ENCODE measurements around the gene TREM1.

Gene TREM1

GRCh38 chr6:41318654-41319565 is 32.4 kb upstream of the TREM1 start:
- Mint-ChIP-seq H3K4me3 (peak overlapping the region; percentile 68 to 77 (median 71)), H3K36me3 (ENCODE audit: low read depth) (no peaks in the 10 kb centered on the region), H3K27ac (no peak overlapping the region), H3K27me3 (ENCODE audit: low read depth) (peaks cover 30% of the 10 kb centered on the region), H3K9me3 (no peaks in the 10 kb centered on the region), H3K4me1 (peaks cover 6% of the 10 kb centered on the region)
- peak; percentile 99 to 100 (median 99) for TF ChIP-seq CTCF (IDR thresholded peaks at IDR 0.05; ENCODE audit: unreplicated experiment in 3 of 3)

- no peak overlapping the region for H3K27ac Mint-ChIP-seq
- H3K36me3 Mint-ChIP-seq (ENCODE audit: low read depth): no peaks in the 10 kb centered on the region
- peak overlapping the region; percentile 38 to 77 (median 71) for H3K4me3 Mint-ChIP-seq
- H3K4me1 Mint-ChIP-seq: peaks cover 6% of the 10 kb centered on the region
- no peaks in the 10 kb centered on the region for H3K9me3 Mint-ChIP-seq
- peaks cover 35% of the 10 kb centered on the region for H3K27me3 Mint-ChIP-seq (ENCODE audit: low read depth)
- TF ChIP-seq CTCF (IDR thresholded peaks at IDR 0.05; ENCODE audit: unreplicated experiment in 3 of 3): no peak
Measured at GRCh38 chr6:41318261-41318653, 31.8 kb upstream of the TREM1 start.

- peaks cover 37% of the 10 kb centered on the region for H3K27me3 Mint-ChIP-seq (ENCODE audit: low read depth)
- no peak for TF ChIP-seq CTCF (IDR thresholded peaks at IDR 0.05; ENCODE audit: unreplicated experiment in 3 of 3)
- no peaks in the 10 kb centered on the region for H3K36me3 Mint-ChIP-seq (ENCODE audit: low read depth)
- no peaks in the 10 kb centered on the region for H3K9me3 Mint-ChIP-seq
- H3K27ac Mint-ChIP-seq: no peak overlapping the region
- peaks cover 6% of the 10 kb centered on the region for H3K4me1 Mint-ChIP-seq
- no peak overlapping the region for H3K4me3 Mint-ChIP-seq
Measured at GRCh38 chr6:41315943-41316620, 29.6 kb upstream of the TREM1 start.

GRCh38 chr6:41315203-41315602 is 28.7 kb upstream of the TREM1 start:
- Mint-ChIP-seq H3K27me3 (ENCODE audit: low read depth) (peaks cover 34% of the 10 kb centered on the region), H3K4me3 (no peak overlapping the region), H3K4me1 (peaks cover 6% of the 10 kb centered on the region), H3K36me3 (ENCODE audit: low read depth) (no peaks in the 10 kb centered on the region), H3K9me3 (no peaks in the 10 kb centered on the region), H3K27ac (no peak overlapping the region)
- no peak for TF ChIP-seq CTCF (IDR thresholded peaks at IDR 0.05; ENCODE audit: unreplicated experiment in 3 of 3)

GRCh38 chr6:41306187-41306854 is 19.8 kb upstream of the TREM1 start:
- Mint-ChIP-seq H3K27me3 (ENCODE audit: low read depth) (peaks cover 23% of the 10 kb centered on the region), H3K9me3 (peaks cover 10% of the 10 kb centered on the region), H3K4me3 (no peak overlapping the region), H3K4me1 (no peaks in the 10 kb centered on the region), H3K27ac (no peak overlapping the region), H3K36me3 (ENCODE audit: low read depth) (no peaks in the 10 kb centered on the region)
- TF ChIP-seq CTCF (IDR thresholded peaks at IDR 0.05; ENCODE audit: unreplicated experiment in 3 of 3): peak; percentile 65 to 70 (median 69)
